ENCODE results near the gene GPC5.

Gene GPC5

GRCh38 chr13:92054389-92054788 lies 656.0 kb downstream of the GPC5 start:
- DNase-seq = no peak

GRCh38 chr13:92074658-92075057 lies 676.2 kb downstream of the GPC5 start:
- DNase-seq = no peak

GRCh38 chr13:92097337-92097903 lies 699.0 kb downstream of the GPC5 start:
- DNase-seq = peak; percentile 92

GRCh38 chr13:92101801-92102200 lies 703.4 kb downstream of the GPC5 start:
- no peak for DNase-seq

- DNase-seq = no peak
Observed at GRCh38 chr13:92103689-92104153, 705.3 kb downstream of the GPC5 start.

GRCh38 chr13:92122186-92122853 lies 723.9 kb downstream of the GPC5 start:
- no peak for DNase-seq

GRCh38 chr13:92126399-92126798 lies 728.0 kb downstream of the GPC5 start:
- no peak for DNase-seq

- no peak for DNase-seq
Observed at GRCh38 chr13:92135509-92135908, 737.1 kb downstream of the GPC5 start.

GRCh38 chr13:92136449-92137155 lies 738.2 kb downstream of the GPC5 start:
- no peak for DNase-seq

- no peak for DNase-seq
Observed at GRCh38 chr13:92137520-92137919, 739.1 kb downstream of the GPC5 start.

- no peak for DNase-seq
Observed at GRCh38 chr13:92143766-92144165, 745.3 kb downstream of the GPC5 start.

GRCh38 chr13:92150606-92151005 lies 752.2 kb downstream of the GPC5 start:
- DNase-seq = no peak

GRCh38 chr13:92158346-92158745 lies 759.9 kb downstream of the GPC5 start:
- peak; percentile 33 for DNase-seq

GRCh38 chr13:92164822-92165221 lies 766.4 kb downstream of the GPC5 start:
- DNase-seq = peak; percentile 95

GRCh38 chr13:92172191-92172590 lies 773.8 kb downstream of the GPC5 start:
- no peak for DNase-seq

GRCh38 chr13:92173254-92173653 lies 774.8 kb downstream of the GPC5 start:
- no peak for DNase-seq

- DNase-seq = peak; percentile 50
Observed at GRCh38 chr13:92175330-92175729, 776.9 kb downstream of the GPC5 start.

GRCh38 chr13:92177966-92178365 lies 779.5 kb downstream of the GPC5 start:
- no peak for DNase-seq

GRCh38 chr13:92179223-92179622 lies 780.8 kb downstream of the GPC5 start:
- no peak for DNase-seq

GRCh38 chr13:92187378-92187989 lies 789.1 kb downstream of the GPC5 start:
- peak; percentile 18 for DNase-seq

GRCh38 chr13:92188574-92188973 lies 790.2 kb downstream of the GPC5 start:
- DNase-seq = no peak

GRCh38 chr13:92196591-92197256 lies 798.3 kb downstream of the GPC5 start:
- DNase-seq = no peak

- DNase-seq = no peak
Observed at GRCh38 chr13:92197669-92198068, 799.2 kb downstream of the GPC5 start.
